GM18861 (cell line): ENCODE measurements around the gene CD248.
A peak's percentile ranks its signal among the peaks of the same experiment; 100 is the strongest.

Experiments
- ATAC-seq: cut with Tn5 transposase; IDR thresholded peaks from one replicate; pipeline ENCODE4 v1.9.1; 2021; ENCODE audit not compliant: unreplicated experiment

The CD248 gene

DNA sequence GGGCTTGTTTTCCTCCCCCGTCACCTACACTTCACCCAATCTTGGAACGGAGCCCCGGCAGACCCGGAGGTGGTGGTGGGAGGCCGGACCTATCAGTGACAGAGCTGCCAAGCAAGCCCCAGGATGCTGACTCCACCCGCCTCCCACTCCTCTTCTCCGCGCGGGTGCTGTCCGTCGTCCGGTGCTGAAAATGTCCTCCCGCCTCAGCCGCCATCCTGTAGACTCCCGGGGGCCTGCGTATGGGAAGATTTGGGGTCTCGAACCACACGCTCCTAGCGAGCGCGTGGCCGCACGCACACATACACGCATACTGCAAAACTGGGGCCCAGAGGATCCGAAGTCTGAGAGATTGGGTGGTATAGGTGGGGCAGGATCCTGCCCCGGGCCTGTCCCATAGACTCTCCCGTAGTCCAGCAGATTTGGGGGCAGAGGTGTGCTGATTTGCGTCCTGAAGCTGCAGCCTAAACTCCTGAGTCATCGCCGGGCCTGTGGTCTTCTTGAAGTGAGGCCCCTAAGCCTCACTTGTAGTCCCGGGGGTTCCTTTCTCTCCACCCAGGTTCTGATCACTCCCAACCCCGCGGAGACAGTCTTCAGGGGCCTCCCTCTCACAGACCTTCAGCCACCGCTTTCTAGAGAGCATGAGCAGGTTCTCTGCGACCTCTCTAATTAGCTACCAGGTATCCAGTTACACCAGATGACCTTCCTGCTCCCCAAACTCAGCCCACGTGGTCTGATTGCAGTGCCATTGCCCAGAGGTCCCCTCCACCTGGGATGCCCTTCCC is 27.1 kb downstream of the CD248 start:
- ATAC-seq, result peak; percentile 13

- peak; percentile 86 for ATAC-seq
Measured at GRCh38 chr11:66288671-66289547, 27.9 kb downstream of the CD248 start, which contains the start of gene YIF1A. TSS of gene YIF1A (minus strand) at chr11:66289143. CDS start at chr11:66288985, 158 bp downstream.

DNA sequence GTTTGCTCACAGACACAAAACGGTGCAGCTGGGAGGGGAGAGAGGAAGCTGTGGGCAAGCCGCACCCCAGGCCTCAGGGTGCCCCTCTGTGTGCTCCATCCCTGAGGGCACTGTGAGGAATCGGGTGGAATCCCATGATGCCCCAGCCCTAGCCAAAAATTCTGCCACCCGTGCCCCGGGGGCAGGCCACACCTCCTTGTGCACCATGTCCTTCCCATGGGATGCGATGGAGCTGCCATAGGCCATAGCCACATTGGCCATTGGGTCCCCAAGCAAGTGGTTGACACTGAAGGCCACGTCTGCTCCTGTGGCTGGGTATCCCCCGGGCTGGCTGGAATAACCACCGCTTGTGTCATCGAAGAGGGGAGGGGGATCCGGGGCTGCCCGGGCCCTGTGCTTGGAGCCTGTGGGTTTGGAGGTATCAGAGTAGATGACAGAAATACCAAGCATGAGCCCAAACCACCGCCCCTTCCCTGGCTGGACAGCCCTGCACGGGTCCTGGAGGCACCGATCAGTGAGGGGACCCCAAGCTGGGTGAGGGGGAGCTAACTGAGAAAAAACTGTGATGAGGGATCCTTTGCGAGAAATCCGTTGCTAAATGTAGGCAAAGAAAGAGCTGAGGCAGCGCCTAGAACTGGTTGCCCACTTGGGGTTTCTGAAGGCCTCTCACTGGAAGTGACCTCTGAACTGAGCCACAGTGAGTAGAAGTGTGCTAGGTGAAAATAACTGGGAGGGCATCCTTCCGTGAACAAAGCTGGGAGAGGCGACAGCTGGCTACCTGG is 28.8 kb downstream of the CD248 start:
- ATAC-seq, result no peak

DNA sequence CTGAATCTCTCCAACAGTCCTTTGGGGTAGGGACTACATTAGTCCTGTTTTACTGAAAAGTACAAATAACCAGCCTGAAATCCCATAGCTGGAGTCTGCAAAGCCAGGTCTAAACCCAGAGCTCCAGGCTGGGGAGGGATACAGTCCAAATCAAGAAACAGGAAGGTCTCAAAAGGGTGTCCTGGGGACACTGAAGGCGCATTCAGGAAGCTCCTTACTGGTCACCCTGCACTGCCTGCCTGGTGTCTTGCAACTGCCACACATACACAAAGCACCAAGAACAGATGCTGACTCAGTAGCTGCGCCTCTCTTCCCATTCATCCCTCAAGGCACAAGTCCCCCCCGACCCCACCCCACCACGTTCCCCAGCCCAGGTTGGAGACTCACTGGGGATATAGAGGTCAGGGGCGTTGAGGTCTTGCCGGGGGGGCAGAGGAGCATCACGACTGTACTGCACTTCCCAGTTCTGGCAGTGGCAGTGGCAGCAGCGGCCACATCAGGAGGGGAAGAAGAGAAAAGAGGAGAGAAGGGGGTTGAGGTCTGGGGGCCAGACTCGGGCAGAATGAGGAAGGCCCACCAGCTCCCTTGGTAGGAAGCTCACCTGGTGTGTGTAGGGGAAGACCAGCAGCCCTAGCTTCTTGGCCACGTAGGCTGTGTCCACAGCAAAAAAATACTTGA is 29.5 kb downstream of the CD248 start:
- ATAC-seq, result no peak

GRCh38 chr11:66286699-66287098 is 30.1 kb downstream of the CD248 start:
- ATAC-seq, result no peak

DNA sequence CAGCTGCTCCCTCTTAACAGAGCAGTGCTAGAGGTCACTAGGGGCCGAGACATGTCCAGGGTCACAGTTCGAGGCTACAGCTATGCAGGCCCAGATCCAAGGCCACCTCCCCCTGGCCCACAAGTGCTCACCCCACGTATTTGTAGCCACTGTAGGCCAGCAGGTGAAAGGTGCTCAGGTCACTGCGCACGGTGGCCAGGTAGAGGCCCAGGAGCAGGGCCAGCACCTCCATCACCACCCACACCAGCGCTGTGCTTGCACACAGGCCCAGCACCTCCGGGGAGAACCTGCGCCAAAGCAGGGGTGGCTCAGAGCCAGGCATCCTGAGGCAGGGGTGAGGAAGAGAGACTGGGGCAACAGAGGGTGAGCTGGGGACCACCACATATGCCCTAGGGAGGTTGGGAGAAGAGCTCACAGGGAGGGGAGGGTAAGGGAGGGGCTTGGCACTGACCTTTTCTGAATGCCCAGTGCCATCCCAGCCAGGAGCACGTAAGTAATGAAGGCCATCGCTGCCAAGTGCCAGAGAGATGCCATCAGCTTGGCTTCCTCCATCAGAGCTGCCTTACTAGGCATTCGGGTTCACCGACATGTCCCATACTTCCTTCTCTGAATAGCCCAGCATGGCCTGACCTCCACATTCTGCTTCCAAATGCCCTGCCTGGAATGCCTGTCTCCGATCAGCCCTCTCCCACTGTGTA is 31.4 kb downstream of the CD248 start:
- no peak for ATAC-seq

- no peak for ATAC-seq
Measured at GRCh38 chr11:66284526-66285078, 32.2 kb downstream of the CD248 start.

DNA sequence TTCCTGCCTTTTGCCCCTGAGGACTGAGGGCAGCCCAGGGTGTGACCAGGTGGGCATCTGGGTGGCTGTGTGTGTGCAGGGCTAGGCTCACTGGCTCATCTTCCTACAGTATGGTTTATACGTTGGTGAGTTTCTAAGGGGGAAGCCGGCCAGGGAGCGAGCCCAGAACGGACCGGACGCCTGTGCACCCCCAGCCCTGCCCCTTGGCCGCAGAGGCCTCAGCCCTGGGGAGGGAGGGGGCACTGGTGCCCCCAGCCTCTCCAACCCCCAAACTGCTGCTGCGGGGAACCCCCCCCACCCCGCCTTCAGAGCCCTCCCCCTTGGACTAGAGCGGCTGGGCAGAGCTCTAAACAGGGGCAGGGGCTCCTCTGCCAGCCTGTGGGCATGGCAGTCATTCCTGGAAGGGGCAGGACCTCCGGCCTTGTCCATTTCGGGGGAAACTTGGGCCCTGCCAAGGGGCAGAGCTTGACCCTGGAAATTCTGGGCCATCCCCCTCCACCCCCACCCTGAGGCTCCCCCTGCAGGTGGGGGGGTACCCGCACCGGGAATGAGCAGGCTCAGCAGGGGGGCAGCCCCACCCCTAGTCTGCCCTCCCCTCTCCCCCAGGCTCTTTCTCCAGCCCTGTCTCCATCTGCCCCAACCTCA is 33.3 kb downstream of the CD248 start:
- ATAC-seq, result no peak

GRCh38 chr11:66282468-66283455 is 34.1 kb downstream of the CD248 start:
- peak; percentile 68 for ATAC-seq

GRCh38 chr11:66281776-66282467 is 34.9 kb downstream of the CD248 start:
- ATAC-seq, result no peak

DNA sequence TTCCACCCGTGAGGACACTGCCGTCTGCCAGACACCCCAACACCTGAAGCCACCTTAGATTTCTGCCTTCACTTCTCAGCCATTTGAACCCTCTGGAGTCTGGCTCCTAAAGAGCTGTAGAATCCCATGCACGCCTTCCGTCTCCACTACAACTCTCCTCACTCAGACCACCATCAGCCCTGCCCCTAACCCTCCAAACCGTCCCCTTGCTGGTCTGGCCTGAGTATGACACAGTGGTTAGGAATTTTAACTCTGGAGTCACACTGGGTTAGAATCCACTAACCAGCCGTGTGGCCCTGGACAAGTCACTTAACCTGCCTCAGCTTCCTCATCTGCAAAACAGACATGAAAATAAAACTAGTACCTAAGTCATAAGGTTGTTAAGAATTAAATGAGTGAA is 35.8 kb downstream of the CD248 start:
- no peak for ATAC-seq

- ATAC-seq, result no peak
Measured at GRCh38 chr11:66280428-66280827, 36.4 kb downstream of the CD248 start.

GRCh38 chr11:66279092-66279734 is 37.6 kb downstream of the CD248 start:
- ATAC-seq, result no peak

- no peak for ATAC-seq
Measured at GRCh38 chr11:66278363-66279091, 38.3 kb downstream of the CD248 start.

DNA sequence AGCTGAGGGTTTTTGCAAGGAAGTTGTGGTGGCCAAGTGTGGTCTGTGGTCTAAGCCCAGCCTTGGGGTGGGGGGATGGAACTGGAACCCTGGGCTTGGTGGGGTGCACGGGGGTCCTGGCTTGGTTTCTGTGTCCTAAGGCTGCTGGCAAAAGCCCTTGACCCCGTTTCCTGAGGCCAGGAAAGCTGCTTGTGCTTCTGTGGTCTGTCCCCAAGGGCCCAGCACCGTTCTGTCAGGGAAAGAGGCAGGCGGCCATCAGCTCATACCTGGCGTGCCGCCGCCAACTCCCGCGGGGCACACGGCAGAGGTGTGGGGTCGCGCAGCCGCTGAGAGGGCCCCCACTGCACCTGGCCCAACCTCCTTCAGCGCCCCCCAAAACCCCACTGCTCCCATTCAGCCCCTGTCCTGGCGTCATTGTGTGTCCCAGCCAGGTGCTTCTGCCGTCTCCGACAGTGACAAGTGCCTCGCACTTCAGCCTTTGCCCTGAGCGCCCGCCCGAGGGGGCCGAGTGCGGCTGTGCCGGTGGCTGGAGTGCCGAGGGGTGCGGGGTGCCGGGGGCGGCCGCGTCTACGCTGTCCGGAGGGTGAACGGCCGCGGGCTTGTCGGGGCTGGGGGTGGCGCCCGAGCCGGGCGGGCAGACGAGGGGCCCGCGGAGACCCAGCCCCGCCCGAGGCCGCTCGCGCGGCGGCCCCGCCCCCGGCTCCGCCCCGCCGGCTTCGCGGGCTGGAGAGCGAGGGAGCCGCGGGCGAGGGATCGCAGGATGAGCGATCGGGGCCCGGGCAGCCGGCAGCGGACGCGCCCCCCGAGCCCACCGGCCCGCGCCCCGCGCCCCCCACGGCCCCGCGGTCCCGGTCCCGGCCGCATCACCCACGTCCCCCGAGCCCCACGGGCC is 39.1 kb downstream of the CD248 start, which contains the start of gene CNIH2:
CNIH2 (plus strand) TSS at position 705 of the 892 bp plus-strand sequence. CDS start 282 bp downstream, outside the sequence.
- no peak for ATAC-seq
